ENCODE data around the gene PLEKHG4B. TPM values are rescaled to one million over a fixed set of nuclear protein-coding genes. Genes with fewer than 3 reads are reported as not detected.

Gene PLEKHG4B
- total RNA-seq, 1 donor from 2014 or later, result 2.0 TPM

- no peak for TF ChIP-seq CTCF (IDR thresholded peaks at IDR 0.05)
Measured at GRCh38 chr5:89337-90286, 2.4 kb upstream of the PLEKHG4B start.

GRCh38 chr5:90590-91547 lies 1.1 kb upstream of the PLEKHG4B start:
- Histone ChIP-seq H3K36me3 (no peaks in the 10 kb centered on the region), H3K27me3 (peaks cover 50% of the 10 kb centered on the region), H3K27ac (no peak overlapping the region), H3K4me3 (no peak overlapping the region), H3K4me1 (no peaks in the 10 kb centered on the region), H3K9me3 (no peaks in the 10 kb centered on the region)
- TF ChIP-seq CTCF (IDR thresholded peaks at IDR 0.05), result no peak
- ATAC-seq (peak; percentile 70), DNase-seq (no peak)
- intact Hi-C loops (cut with DNase I), result no loop called here

More at GRCh38 chr5:89337-90286, 2.4 kb upstream of the PLEKHG4B start:
- H3K27me3 ChIP-seq, result peaks cover 43% of the 10 kb centered on the region
- ATAC-seq, result no peak
- no peak overlapping the region for H3K4me3 ChIP-seq
- H3K4me1 ChIP-seq, result no peaks in the 10 kb centered on the region
- intact Hi-C loops (cut with DNase I), result no loop called here
- DNase-seq, result no peak
- no peak overlapping the region for H3K27ac ChIP-seq
- no peaks in the 10 kb centered on the region for H3K36me3 ChIP-seq
- H3K9me3 ChIP-seq, result no peaks in the 10 kb centered on the region

GRCh38 chr5:92401-93220 lies 643 bp downstream of the PLEKHG4B start:
- H3K4me3 ChIP-seq, result no peak overlapping the region
- no peaks in the 10 kb centered on the region for H3K36me3 ChIP-seq
- H3K9me3 ChIP-seq, result no peaks in the 10 kb centered on the region
- ATAC-seq (no peak), DNase-seq (no peak)
- peaks cover 59% of the 10 kb centered on the region for H3K27me3 ChIP-seq
- no peaks in the 10 kb centered on the region for H3K4me1 ChIP-seq
- no peak for TF ChIP-seq CTCF (IDR thresholded peaks at IDR 0.05)
- intact Hi-C loops (cut with DNase I), result no loop called here
- no peak overlapping the region for H3K27ac ChIP-seq

- intact Hi-C loops (cut with DNase I), result no loop called here
- Histone ChIP-seq H3K27ac (no peak overlapping the region), H3K9me3 (no peaks in the 10 kb centered on the region), H3K4me3 (no peak overlapping the region), H3K4me1 (no peaks in the 10 kb centered on the region), H3K36me3 (no peaks in the 10 kb centered on the region), H3K27me3 (peaks cover 61% of the 10 kb centered on the region)
- no peak for DNase-seq
- no peak for ATAC-seq
- TF ChIP-seq CTCF (IDR thresholded peaks at IDR 0.05), result no peak
Measured at GRCh38 chr5:93221-93980, 1.4 kb downstream of the PLEKHG4B start.
